ENCODE results near the gene LHX6. TPM values are rescaled to one million over a fixed set of nuclear protein-coding genes. Genes with fewer than 3 reads are reported as not detected.
A peak's percentile ranks its signal among the peaks of the same experiment; 100 is the strongest.

The LHX6 gene
- total and polyA plus RNA-seq, 2 of the 8 experiments (the other 6 are each of a cell fraction or from before 2014, with no cell fraction given), result 0.92 to 1.2 TPM

- H3K79me1 ChIP-seq (ENCODE audit: low read depth, low read length), result no peaks in the 10 kb centered on the region
- H3K79me2 ChIP-seq (ENCODE audit: control insufficient read depth in 1 of 2, insufficient read depth in 2 of 2, low read length in 2 of 2), result no peaks in the 10 kb centered on the region
- H3K4me1 ChIP-seq (replicated peaks in 1 of 4; ENCODE audit: control insufficient read depth in 3 of 4, insufficient read depth in 4 of 4, low read length in 3 of 4), result peaks cover 0 to 30% (median 16%) of the 10 kb centered on the region in 4 experiments; a peak in 6 of 7 replicates
- H3K23me2 ChIP-seq (ENCODE audit: low read depth, low read length), result peaks cover 4% of the 10 kb centered on the region; the same call in 1 of the 2 replicates
- no peak overlapping the region for H3K14ac ChIP-seq (ENCODE audit: insufficient read length)
- H3K4me2 ChIP-seq (ENCODE audit: insufficient read depth in 1 of 2, low read depth in 2 of 2, low read length in 2 of 2), result peak overlapping the region; percentile 57 to 73
- H2BK20ac ChIP-seq (ENCODE audit: low read length), result no peak overlapping the region
- H2BK5ac ChIP-seq (ENCODE audit: low read depth, low read length), result no peak overlapping the region
- H3K36me3 ChIP-seq (ENCODE audit: control insufficient read depth in 2 of 4, insufficient read depth in 4 of 4, low read length in 3 of 4), result peaks cover 0 to 4% (median 0%) of the 10 kb centered on the region in 4 experiments; a peak in 1 of 8 replicates
- peaks cover 11 to 31% of the 10 kb centered on the region in 2 experiments for H4K20me1 ChIP-seq (replicated peaks in 1 of 2; ENCODE audit: control insufficient read depth in 1 of 2, insufficient read depth in 2 of 2, low read length in 2 of 2)
- no peak for FAIRE-seq
- no peak overlapping the region for H2AFZ ChIP-seq (ENCODE audit: low read length)
- no peak for DNase-seq (ENCODE audit: low read depth in 1 of 2, low spot score in 2 of 2)
- POLR2A ChIA-PET (ENCODE audit: partially characterized antibody), result no interaction called here
- H3K27me3 ChIP-seq (replicated peaks in 1 of 4; ENCODE audit: control insufficient read depth in 3 of 4, extremely low read depth in 1 of 4, insufficient read depth in 3 of 4, low read length in 3 of 4), result peaks cover 76 to 96% (median 90%) of the 10 kb centered on the region in 4 experiments
- H4K91ac ChIP-seq (replicated peaks; ENCODE audit: insufficient read length, low read length), result no peak overlapping the region
- H2BK15ac ChIP-seq (ENCODE audit: low read length), result no peak overlapping the region
- no peak overlapping the region for H3K9ac ChIP-seq (replicated peaks in 1 of 4; ENCODE audit: extremely low read depth in 1 of 4, low read depth in 3 of 4, low read length in 3 of 4)
- peak overlapping the region in 3 of 4 experiments; percentile 9 to 48 (median 16); a peak in 5 of 8 replicates for H3K4me3 ChIP-seq (ENCODE audit: extremely low read depth in 1 of 4, insufficient read depth in 2 of 4, low read depth in 3 of 4, low read length in 4 of 4)
- CTCF ChIA-PET (ENCODE audit: partially characterized antibody), result no interaction called here
- no peak overlapping the region for H2BK120ac ChIP-seq (replicated peaks; ENCODE audit: low read depth, low read length)
- no peak overlapping the region for H3K4ac ChIP-seq (replicated peaks; ENCODE audit: insufficient read length, low read depth, low read length)
- H2BK12ac ChIP-seq (ENCODE audit: low read depth, low read length), result no peak overlapping the region
- H4K8ac ChIP-seq (ENCODE audit: extremely low read depth, insufficient read depth, low read length), result no peak overlapping the region
- no peak overlapping the region for H3K27ac ChIP-seq (ENCODE audit: low read depth, low read length)
- 1% methylated on average over 10 of the region's 10 CpGs; no CpG with 5 or more reads in 1 of the 2 experiments for whole genome bisulfite sequencing, 2 experiments (ENCODE audit: extremely low coverage in 1 of 2, insufficient coverage in 1 of 2, insufficient read length in 1 of 2, insufficient replicate concordance in 2 of 2, low coverage in 1 of 2, low lambda C conversion rate in 2 of 2, missing lambda C conversion rate in 1 of 2)
- no peak overlapping the region for H3K56ac ChIP-seq (replicated peaks; ENCODE audit: insufficient read length, low read depth, low read length)
- no peak overlapping the region for H4K5ac ChIP-seq (ENCODE audit: insufficient read length, low read depth, low read length)
- H3K9me3 ChIP-seq (ENCODE audit: insufficient read depth in 2 of 2, low read depth in 1 of 2, low read length in 1 of 2), result no peaks in the 10 kb centered on the region
- no peak overlapping the region for H3K23ac ChIP-seq (ENCODE audit: insufficient read length)
- no peak overlapping the region for H3K18ac ChIP-seq (ENCODE audit: extremely low read depth, low read length)
- H2AK5ac ChIP-seq (ENCODE audit: low read depth, low read length), result no peak overlapping the region
- TF ChIP-seq PHF8 (conservative IDR thresholded peaks at IDR 0.05; ENCODE audit: low read depth, low read length) (no peak), TCF12 (IDR thresholded peaks at IDR 0.05; ENCODE audit: low read depth, low read length) (no peak), NRF1 (IDR thresholded peaks at IDR 0.05; ENCODE audit: low read depth, low read length) (no peak), SAP30 (IDR thresholded peaks at IDR 0.05; ENCODE audit: insufficient read depth, insufficient replicate concordance, low read length) (no peak), EGR1 (IDR thresholded peaks at IDR 0.05; ENCODE audit: borderline replicate concordance, low read depth, low read length) (no peak), JUND (IDR thresholded peaks at IDR 0.05; ENCODE audit: low read length) (no peak), POLR2A (IDR thresholded peaks at IDR 0.05; ENCODE audit: control extremely low read depth in 1 of 2, low read depth in 2 of 2, low read length in 2 of 2) (no peak), BACH1 (IDR thresholded peaks at IDR 0.05; ENCODE audit: low read length) (no peak), SP4 (IDR thresholded peaks at IDR 0.05; ENCODE audit: low read length) (no peak), CBX8 (IDR thresholded peaks at IDR 0.05; ENCODE audit: borderline replicate concordance, low read depth, low read length) (no peak), MAFK (IDR thresholded peaks at IDR 0.05; ENCODE audit: low read depth, low read length) (no peak)
- TF ChIP-seq, protein P1, sequence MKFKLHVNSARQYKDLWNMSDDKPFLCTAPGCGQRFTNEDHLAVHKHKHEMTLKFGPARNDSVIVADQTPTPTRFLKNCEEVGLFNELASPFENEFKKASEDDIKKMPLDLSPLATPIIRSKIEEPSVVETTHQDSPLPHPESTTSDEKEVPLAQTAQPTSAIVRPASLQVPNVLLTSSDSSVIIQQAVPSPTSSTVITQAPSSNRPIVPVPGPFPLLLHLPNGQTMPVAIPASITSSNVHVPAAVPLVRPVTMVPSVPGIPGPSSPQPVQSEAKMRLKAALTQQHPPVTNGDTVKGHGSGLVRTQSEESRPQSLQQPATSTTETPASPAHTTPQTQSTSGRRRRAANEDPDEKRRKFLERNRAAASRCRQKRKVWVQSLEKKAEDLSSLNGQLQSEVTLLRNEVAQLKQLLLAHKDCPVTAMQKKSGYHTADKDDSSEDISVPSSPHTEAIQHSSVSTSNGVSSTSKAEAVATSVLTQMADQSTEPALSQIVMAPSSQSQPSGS (IDR thresholded peaks at IDR 0.05; ENCODE audit: low read length), result no peak
- TF ChIP-seq, protein P2, sequence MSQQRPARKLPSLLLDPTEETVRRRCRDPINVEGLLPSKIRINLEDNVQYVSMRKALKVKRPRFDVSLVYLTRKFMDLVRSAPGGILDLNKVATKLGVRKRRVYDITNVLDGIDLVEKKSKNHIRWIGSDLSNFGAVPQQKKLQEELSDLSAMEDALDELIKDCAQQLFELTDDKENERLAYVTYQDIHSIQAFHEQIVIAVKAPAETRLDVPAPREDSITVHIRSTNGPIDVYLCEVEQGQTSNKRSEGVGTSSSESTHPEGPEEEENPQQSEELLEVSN (IDR thresholded peaks at IDR 0.05), result no peak
Measured at GRCh38 chr9:122227575-122227900, 1.2 kb downstream of the LHX6 start.
